Left lobe of liver (tissue), 2 donors: ENCODE results near the gene SETD2. TPM values are rescaled to one million over a fixed set of nuclear protein-coding genes. Genes with fewer than 3 reads are reported as not detected.
"Not testable (repeated sequence)": the region's sequence is repeated elsewhere in the genome, so short reads cannot be mapped to it uniquely, and the experiment has no call there.

ENCODE experiments used
- ATAC-seq: fragments of 200-7000 bp; cut with Tn5 transposase; one replicate; pipeline ENCODE4 v1.9.1; 2020; ENCODE audit warnings: mild to moderate bottlenecking, moderate library complexity
- DNase-seq: peaks from one replicate; pipeline ENCODE4 v3.0.0-alpha.2; 2020; ENCODE audit warnings: low spot score
- total RNA-seq: library from RNA; stranded (reverse); gene quantifications from one replicate; pipeline ENCODE4 v1.2.1, GENCODE V29; 2021
- donor health status: DM: no; HTN: no; CAD: no; lungs with moderate emphysema.
- donor health status: DM: no; HTN: yes; CAD: no.

SETD2 gene
- total RNA-seq, 1 donor from 2014 or later: 21.5 TPM

GRCh38 chr3:47103619-47104018 lies 60.3 kb downstream of the SETD2 start:
- no peak for ATAC-seq
- DNase-seq: no peak

- DNase-seq: no peak
- peak; percentile 48 for ATAC-seq
Measured at GRCh38 chr3:47102081-47102600, 61.8 kb downstream of the SETD2 start.

- ATAC-seq: no peak
- DNase-seq: no peak
Measured at GRCh38 chr3:47098910-47099309, 65.0 kb downstream of the SETD2 start.

GRCh38 chr3:47097864-47098263 lies 66.0 kb downstream of the SETD2 start:
- no peak for ATAC-seq
- DNase-seq: no peak

GRCh38 chr3:47096959-47097358 lies 67.0 kb downstream of the SETD2 start:
- no peak for ATAC-seq
- DNase-seq: no peak

GRCh38 chr3:47092090-47092489 lies 71.8 kb downstream of the SETD2 start:
- no peak for ATAC-seq

GRCh38 chr3:47089630-47090029 lies 74.3 kb downstream of the SETD2 start:
- no peak for ATAC-seq
- no peak for DNase-seq

More at GRCh38 chr3:47092090-47092489, 71.8 kb downstream of the SETD2 start:
- no peak for DNase-seq

GRCh38 chr3:47086071-47086470 lies 77.8 kb downstream of the SETD2 start:
- ATAC-seq: no peak

GRCh38 chr3:47083786-47084185 lies 80.1 kb downstream of the SETD2 start:
- ATAC-seq: no peak
- no peak for DNase-seq

More at GRCh38 chr3:47086071-47086470, 77.8 kb downstream of the SETD2 start:
- no peak for DNase-seq

GRCh38 chr3:47082519-47082918 lies 81.4 kb downstream of the SETD2 start:
- DNase-seq (no peak), ATAC-seq (no peak)

GRCh38 chr3:47079432-47079831 lies 84.5 kb downstream of the SETD2 start:
- no peak for ATAC-seq
- no peak for DNase-seq

GRCh38 chr3:47073685-47074084 lies 90.2 kb downstream of the SETD2 start:
- no peak for DNase-seq
- no peak for ATAC-seq

GRCh38 chr3:47070770-47071169 lies 93.1 kb downstream of the SETD2 start:
- DNase-seq (no peak), ATAC-seq (no peak)

- DNase-seq, ATAC-seq: not testable (repeated sequence)
Measured at GRCh38 chr3:47066259-47066658, 97.7 kb downstream of the SETD2 start.

- DNase-seq: no peak
- peak; percentile 70 for ATAC-seq
Measured at GRCh38 chr3:47065681-47066080, 98.2 kb downstream of the SETD2 start.

- ATAC-seq (peak; percentile 63), DNase-seq (no peak)
Measured at GRCh38 chr3:47065058-47065457, 98.9 kb downstream of the SETD2 start.

GRCh38 chr3:47057212-47057671 lies 106.7 kb downstream of the SETD2 start:
- DNase-seq (no peak), ATAC-seq (peak; percentile 33)

GRCh38 chr3:47056705-47057104 lies 107.2 kb downstream of the SETD2 start:
- ATAC-seq (peak; percentile 12), DNase-seq (no peak)

GRCh38 chr3:47054412-47054811 lies 109.5 kb downstream of the SETD2 start:
- ATAC-seq (peak; percentile 13), DNase-seq (no peak)

GRCh38 chr3:47047673-47048072 lies 116.2 kb downstream of the SETD2 start:
- ATAC-seq: no peak
- no peak for DNase-seq

- DNase-seq (no peak), ATAC-seq (no peak)
Measured at GRCh38 chr3:47047069-47047468, 116.8 kb downstream of the SETD2 start.

GRCh38 chr3:47042231-47042791 lies 121.6 kb downstream of the SETD2 start:
- no peak for ATAC-seq
- no peak for DNase-seq

GRCh38 chr3:47041114-47041513 lies 122.8 kb downstream of the SETD2 start:
- DNase-seq (no peak), ATAC-seq (no peak)
